Stimulated activated CD8-positive, alpha-beta memory T cell treated with anti-CD3 and anti-CD28 coated beads, Interleukin-2, amount 100 ng/mL, for 1 hour (primary cell): ENCODE data around the gene RFTN1.

Experiments used
- DNase-seq, 2 donors: peaks; one replicate each; pipeline ENCODE4 v3.0.0-alpha.2; 2020; ENCODE audit warnings: low read depth in 2 of 2

The RFTN1 gene

GRCh38 chr3:16432714-16433113 lies 80.8 kb downstream of the RFTN1 start:
- DNase-seq = no peak

DNA sequence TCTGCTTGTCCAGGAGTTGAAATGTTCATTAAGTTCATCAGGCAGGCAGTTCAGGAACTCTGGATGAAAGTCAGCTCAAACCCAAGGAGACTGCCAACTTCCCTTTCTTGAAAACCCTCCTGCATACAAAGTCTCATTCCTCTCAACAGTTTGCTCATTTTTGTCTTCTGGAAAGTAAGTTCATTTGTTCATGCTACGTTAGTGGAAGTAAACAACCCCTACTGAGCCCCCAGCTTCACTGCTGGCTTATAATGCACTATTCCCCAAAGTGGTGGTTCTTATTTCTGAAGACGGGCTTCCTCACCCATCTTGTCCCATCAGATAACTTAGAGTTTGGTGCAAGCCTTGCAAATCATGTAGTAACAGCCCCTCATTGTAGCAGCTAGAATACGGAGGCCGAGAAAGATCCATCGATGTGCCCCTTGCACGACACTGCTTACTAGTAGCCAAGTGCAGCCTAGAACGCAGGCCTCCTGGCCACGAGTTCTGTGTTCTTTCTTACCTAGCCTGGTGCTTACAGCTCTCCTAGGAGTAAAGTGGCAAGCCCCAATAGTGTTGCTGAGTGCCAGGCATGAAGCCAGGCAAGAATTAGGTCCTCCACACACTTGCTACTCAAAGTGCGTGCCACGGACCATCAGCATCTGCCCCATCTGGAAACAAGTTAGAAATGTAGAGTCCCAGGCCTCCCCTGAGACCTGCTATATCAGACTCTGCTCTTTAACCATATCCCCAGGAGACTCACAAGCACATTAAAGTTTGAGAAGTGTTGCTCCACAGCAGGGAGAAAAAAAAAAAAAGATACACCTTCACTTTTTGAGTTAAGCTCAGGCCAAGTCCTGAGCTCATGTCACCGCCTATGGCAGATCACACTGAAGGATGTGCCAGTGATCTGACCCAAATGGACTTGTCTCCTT lies 82.5 kb downstream of the RFTN1 start:
- DNase-seq = no peak

DNA sequence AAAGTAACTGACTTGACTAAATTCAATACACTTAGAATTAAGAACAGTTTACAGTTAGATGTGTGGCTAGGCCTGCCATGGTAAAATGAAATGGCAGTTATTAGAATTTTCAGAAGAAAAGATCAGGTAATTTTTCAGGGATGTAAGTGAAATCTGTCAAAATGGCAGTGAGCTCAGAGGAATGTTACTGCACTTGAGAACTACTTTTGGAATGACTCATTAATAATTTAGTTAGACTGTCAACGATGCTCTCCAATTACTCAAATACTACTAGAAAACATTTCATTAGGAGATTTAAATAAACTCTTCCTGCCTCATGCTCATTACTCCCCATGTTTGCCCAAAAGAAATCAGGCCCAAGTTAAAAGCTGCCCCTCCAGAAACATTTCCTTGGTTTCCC lies 84.4 kb downstream of the RFTN1 start:
- DNase-seq = no peak

DNA sequence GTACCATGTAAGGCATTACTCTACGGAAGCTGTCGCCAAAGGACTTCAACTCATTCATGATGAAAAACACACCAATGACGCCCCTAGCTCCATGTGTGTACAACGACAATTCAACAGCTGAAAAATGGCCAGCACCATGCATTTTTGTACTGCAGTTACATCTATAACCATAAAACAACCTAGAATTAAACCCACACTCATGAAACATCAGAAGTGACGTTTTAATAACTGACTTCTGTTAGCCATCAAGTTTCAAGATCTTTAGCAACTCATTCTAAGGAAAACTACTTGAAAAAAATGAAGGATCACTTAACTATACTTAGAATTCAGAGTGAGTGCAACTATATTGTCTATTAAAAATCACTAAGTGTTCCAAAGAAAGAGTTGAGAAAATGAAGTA lies 84.9 kb downstream of the RFTN1 start:
- no peak for DNase-seq

GRCh38 chr3:16427103-16427965 lies 86.2 kb downstream of the RFTN1 start:
- no peak for DNase-seq

- no peak for DNase-seq
Observed at GRCh38 chr3:16426665-16427064, 86.8 kb downstream of the RFTN1 start.

GRCh38 chr3:16426029-16426400 lies 87.5 kb downstream of the RFTN1 start:
- DNase-seq = no peak

DNA sequence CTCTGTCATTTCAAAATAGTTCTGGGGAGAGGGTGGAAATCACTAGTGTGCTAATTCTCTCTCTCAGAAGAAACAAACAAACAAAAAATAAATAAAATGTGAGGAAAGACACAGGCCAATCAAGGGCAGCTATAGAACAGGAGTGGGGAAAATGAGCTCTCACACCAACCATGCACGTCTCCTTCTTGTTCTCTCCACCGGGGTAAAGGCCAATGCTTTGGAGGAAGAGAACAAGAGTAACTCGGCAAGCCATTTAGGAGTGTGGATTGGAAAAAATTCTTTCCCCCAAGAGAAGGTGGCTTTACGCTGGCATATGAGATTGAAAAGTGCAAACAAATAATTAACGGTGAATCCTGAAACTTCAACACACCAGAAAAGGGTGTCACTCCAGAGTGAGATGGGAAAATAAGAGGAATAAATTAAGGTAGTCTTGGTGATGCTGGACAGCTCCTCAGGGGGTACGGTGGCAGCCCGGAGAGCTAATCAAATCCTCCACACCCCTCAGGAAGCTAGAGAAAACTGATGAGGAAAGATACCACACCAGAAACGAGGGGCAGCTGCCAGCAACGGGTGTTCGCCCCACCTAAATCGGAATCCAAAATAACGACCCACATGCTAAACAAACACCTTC lies 88.0 kb downstream of the RFTN1 start:
- DNase-seq = no peak

GRCh38 chr3:16423947-16424673 lies 89.4 kb downstream of the RFTN1 start:
- no peak for DNase-seq

GRCh38 chr3:16423298-16423697 lies 90.2 kb downstream of the RFTN1 start:
- no peak for DNase-seq

GRCh38 chr3:16419640-16420241 lies 93.8 kb downstream of the RFTN1 start:
- no peak for DNase-seq

DNA sequence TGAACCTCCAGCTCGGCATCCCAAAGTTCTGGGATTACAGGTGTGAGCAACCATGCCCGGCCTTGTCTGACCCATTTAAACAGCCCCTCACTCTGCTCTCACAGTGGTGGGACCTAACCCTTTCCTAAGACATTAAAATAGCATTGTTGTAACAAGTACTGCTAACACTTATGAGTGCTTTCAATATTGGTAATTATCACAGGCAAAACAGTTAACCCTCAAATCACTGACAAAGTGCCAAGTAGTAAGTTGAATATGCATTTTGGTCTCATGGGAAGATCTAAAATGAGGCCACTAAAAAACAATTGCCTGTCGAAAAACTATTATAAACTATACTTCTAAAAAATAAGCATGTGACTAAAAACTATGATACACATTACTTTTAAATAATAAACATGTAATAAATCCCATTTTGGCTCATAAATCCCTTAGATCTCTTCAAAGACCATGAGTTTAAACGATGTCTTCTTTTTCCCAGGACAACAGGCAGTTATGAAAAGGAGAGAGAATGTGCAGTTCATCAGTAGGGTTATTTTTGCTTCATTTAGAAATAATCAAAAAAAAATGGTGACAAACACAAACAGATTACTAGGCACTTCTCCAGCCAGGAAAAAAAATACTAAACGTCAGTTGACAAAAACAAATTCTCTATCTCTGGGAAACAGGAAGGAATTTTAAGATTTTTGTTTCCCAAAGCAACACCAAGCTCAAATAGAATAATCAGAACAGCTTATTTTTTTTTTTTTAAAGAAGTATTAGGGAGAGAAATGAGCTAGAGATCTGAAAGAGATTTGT lies 95.4 kb downstream of the RFTN1 start:
- DNase-seq = no peak

DNA sequence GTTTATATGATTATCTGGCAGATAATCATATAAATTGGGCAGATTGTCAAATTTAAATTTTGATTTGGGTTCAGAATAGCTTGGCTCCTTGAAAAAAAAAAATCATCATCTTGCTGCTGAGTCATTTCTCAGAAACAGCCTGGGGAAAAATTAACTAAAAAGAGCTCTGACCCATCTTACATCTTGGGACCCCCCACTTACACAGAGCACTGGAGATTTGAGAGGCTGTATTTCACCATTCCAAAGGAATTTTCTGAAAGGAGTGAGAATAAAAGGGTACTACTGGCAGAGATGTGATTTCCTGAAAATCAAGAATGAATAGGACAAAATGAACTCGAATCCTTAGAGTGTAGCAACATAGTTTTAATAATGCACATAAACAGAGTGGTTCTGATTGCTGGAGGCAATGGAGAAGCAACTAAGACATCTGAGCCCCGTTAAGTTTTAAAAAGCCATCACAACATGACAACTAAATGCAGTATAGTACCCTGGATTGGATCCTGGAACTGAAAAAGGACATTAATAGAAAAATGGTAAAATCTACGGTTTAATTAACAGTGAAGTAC lies 97.5 kb downstream of the RFTN1 start:
- DNase-seq = no peak

GRCh38 chr3:16413321-16413720 lies 100.2 kb downstream of the RFTN1 start:
- no peak for DNase-seq

- DNase-seq = no peak
Observed at GRCh38 chr3:16412192-16412800, 101.2 kb downstream of the RFTN1 start.

GRCh38 chr3:16411441-16411840 lies 102.1 kb downstream of the RFTN1 start:
- DNase-seq = no peak

GRCh38 chr3:16410659-16411058 lies 102.8 kb downstream of the RFTN1 start:
- DNase-seq = no peak

GRCh38 chr3:16409032-16409431 lies 104.5 kb downstream of the RFTN1 start:
- no peak for DNase-seq

DNA sequence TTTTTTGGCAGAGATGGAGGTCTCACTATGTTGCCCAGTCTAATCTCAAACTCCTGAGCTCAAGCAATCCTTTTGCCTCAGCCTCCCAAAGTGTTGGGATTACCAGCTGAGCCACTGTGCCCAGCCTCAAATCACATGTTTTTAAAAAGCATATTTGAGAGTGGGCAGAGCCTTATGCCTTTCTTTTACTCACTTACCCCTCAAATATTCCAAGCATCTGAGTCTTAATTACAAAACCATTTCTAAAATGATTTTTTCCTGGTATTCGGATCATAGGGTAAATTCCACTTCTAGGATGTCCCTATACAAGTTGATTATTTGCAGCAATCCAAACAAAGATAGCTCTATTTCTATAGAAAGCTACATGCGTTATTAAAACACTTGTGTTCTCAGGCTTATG lies 106.1 kb downstream of the RFTN1 start:
- DNase-seq = no peak

- no peak for DNase-seq
Observed at GRCh38 chr3:16406579-16406978, 106.9 kb downstream of the RFTN1 start.
